Endothelial cell of umbilical vein (primary cell): Measurements from ENCODE around the gene PI4KA. TPM values are rescaled to one million over a fixed set of nuclear protein-coding genes. Genes with fewer than 3 reads are reported as not detected.
"Not testable (repeated sequence)": the region's sequence is repeated elsewhere in the genome, so short reads cannot be mapped to it uniquely, and the experiment has no call there.

Source experiments
- BruUV-seq: library from RNA; stranded (reverse); fragments of 400-500 nt; replicated peaks from 2 replicates; lab custom pipeline; 2021; lab: Mats Ljungman, UMichigan
- CTCF ChIA-PET: fragments of 300-600, 350-600 bp; sonication (Branson Sonifier 250); formaldehyde crosslinking; loops from one replicate; lab custom pipeline; 2021; ENCODE audit warnings: antibody characterized with exemption, inconsistent platforms; lab: Charles Lee
- POLR2A ChIA-PET: fragments of 300-600, 350-600 bp; sonication (Branson Sonifier 250); formaldehyde crosslinking; loops from one replicate; lab custom pipeline; 2021; ENCODE audit warnings: antibody characterized with exemption, inconsistent platforms; lab: Charles Lee
- DNase-seq: peaks from one replicate; pipeline ENCODE4 v3.0.0-alpha.2; 2011; ENCODE audit warnings: low read depth, low spot score
- FAIRE-seq: peaks from 2 replicates; lab custom pipeline; 2011; peaks lifted over from hg19 to GRCh38; lab: Jason Lieb, UNC
- H2AFZ ChIP-seq: 2 replicates; pipeline ENCODE4 v1.6.0; 2012; ENCODE audit warnings: low read depth, low read length, control low read depth, inconsistent platforms
- H3K27ac ChIP-seq: 2 replicates; pipeline ENCODE4 v1.5.1; 2011; ENCODE audit warnings: low read depth, mild to moderate bottlenecking, control low read depth, low read length, moderate library complexity; ENCODE audit not compliant: insufficient read depth
- H3K27me3 ChIP-seq, 2 experiments: 2 replicates each; pipeline versions ENCODE4 v1.6.0 to v1.6.1; 2011; ENCODE audit warnings: low read length in 2 of 2, mixed read lengths in 1 of 2; ENCODE audit not compliant: control insufficient read depth in 2 of 2, insufficient read depth in 2 of 2
- H3K36me3 ChIP-seq, 2 experiments: 2 replicates in 1 of 2; 3 replicates in 1 of 2; pipeline ENCODE4 v1.5.1; 2011; ENCODE audit warnings: low read length in 2 of 2, mild to moderate bottlenecking in 1 of 2, moderate library complexity in 1 of 2; ENCODE audit not compliant: control insufficient read depth in 2 of 2, insufficient read depth in 2 of 2; ENCODE audit errors: extremely low read depth in 1 of 2
- H3K4me1 ChIP-seq: 3 replicates; pipeline ENCODE4 v1.5.1; 2011; ENCODE audit warnings: mild to moderate bottlenecking, low read length; ENCODE audit not compliant: control insufficient read depth, insufficient read depth; ENCODE audit errors: extremely low read depth
- H3K4me2 ChIP-seq: 2 replicates; pipeline ENCODE4 v1.6.1; 2011; ENCODE audit warnings: low read length, control low read depth, mixed read lengths; ENCODE audit not compliant: insufficient read depth
- H3K4me3 ChIP-seq, 3 experiments: fragments of 200-600 bp in 1 of 3; sonication (generic), shearing (Covaris generic) in 1 of 3; replicated peaks in 1 of 3; 2 replicates each; pipeline ENCODE4 v1.5.1; 2011 to 2016; ENCODE audit warnings: control low read depth in 3 of 3, low read length in 3 of 3, mild to moderate bottlenecking in 2 of 3, inconsistent platforms in 1 of 3, low read depth in 1 of 3, moderate library complexity in 1 of 3; ENCODE audit not compliant: insufficient read depth in 1 of 3
- H3K79me2 ChIP-seq: 2 replicates; pipeline ENCODE4 v1.6.0; 2012; ENCODE audit warnings: low read length, inconsistent platforms; ENCODE audit not compliant: control insufficient read depth, insufficient read depth
- H3K9ac ChIP-seq: replicated peaks from 2 replicates; pipeline ENCODE3; 2011; ENCODE audit warnings: low read length, control low read depth; ENCODE audit not compliant: insufficient read depth; ENCODE audit errors: extremely low read depth
- H3K9me1 ChIP-seq: replicated peaks from 3 replicates; pipeline ENCODE4 v1.6.0; 2011; ENCODE audit warnings: mild to moderate bottlenecking, low read length; ENCODE audit not compliant: control insufficient read depth, insufficient read depth; ENCODE audit errors: extremely low read depth
- H3K9me3 ChIP-seq: replicated peaks from 2 replicates; pipeline ENCODE4 v1.5.1; 2012; ENCODE audit warnings: low read length, inconsistent platforms; ENCODE audit not compliant: control insufficient read depth, insufficient read depth
- H4K20me1 ChIP-seq: replicated peaks from 2 replicates; pipeline ENCODE3; 2011; ENCODE audit warnings: mild to moderate bottlenecking, low read length; ENCODE audit not compliant: control insufficient read depth, insufficient read depth; ENCODE audit errors: extremely low read depth
- FOS ChIP-seq: IDR thresholded peaks from 2 replicates; pipeline ENCODE4 v1.6.1; 2011; ENCODE audit warnings: mild to moderate bottlenecking, low read length, moderate library complexity, borderline replicate concordance; ENCODE audit not compliant: insufficient read depth
- POLR2AphosphoS5 ChIP-seq: IDR thresholded peaks from 2 replicates; pipeline ENCODE4 v1.6.1; 2012; ENCODE audit warnings: low read depth, mild to moderate bottlenecking, control low read depth, low read length, moderate library complexity; ENCODE audit not compliant: insufficient read depth
- dilution Hi-C: fragments of 300-500 bp; cut with MboI; formaldehyde crosslinking; loops from one replicate; pipeline ENCODE4 v1.15.0; 2019; ENCODE audit warnings: low sequenced_read_pairs; ENCODE audit not compliant: extremely low pct_ligation_motif_present
- intact Hi-C: fragments of 100-400 bp; cut with micrococcal nuclease; formaldehyde crosslinking; loops from one replicate; pipeline ENCODE4 v1.10.0; 2022
- polyA plus RNA-seq, 4 experiments: library from polyadenylated mRNA; depleted of rRNA in 3 of 4; stranded (reverse) in 3 of 4; unstranded in 1 of 4; fragments of >200 nt; gene quantifications; 2 replicates each; pipeline versions ENCODE4 v1.2.1 to v1.2.3, GENCODE V29; 2011 to 2012; ENCODE audit warnings: missing spikeins in 1 of 4
- total RNA-seq: library from RNA; stranded (reverse); gene quantifications from 2 replicates; pipeline ENCODE4 v1.2.3, GENCODE V29; 2021
- TF ChIP-seq, protein P1 (sequence below), 2 donors: IDR thresholded peaks; 1 replicate in 1 of 2; 2 replicates in 1 of 2; pipeline ENCODE4 v1.5.1; 2011; ENCODE audit warnings: low read length in 2 of 2, mild to moderate bottlenecking in 2 of 2, moderate library complexity in 2 of 2, control low read depth in 1 of 2, inconsistent platforms in 1 of 2, low read depth in 1 of 2; ENCODE audit not compliant: insufficient read depth in 1 of 2; ENCODE audit errors: extremely low read depth in 1 of 2

The PI4KA gene
- total and polyA plus RNA-seq, 2 donors (not counting 3 experiments of a cell fraction or from before 2014, with no cell fraction given) = 28.9 to 56.4 TPM

DNA sequence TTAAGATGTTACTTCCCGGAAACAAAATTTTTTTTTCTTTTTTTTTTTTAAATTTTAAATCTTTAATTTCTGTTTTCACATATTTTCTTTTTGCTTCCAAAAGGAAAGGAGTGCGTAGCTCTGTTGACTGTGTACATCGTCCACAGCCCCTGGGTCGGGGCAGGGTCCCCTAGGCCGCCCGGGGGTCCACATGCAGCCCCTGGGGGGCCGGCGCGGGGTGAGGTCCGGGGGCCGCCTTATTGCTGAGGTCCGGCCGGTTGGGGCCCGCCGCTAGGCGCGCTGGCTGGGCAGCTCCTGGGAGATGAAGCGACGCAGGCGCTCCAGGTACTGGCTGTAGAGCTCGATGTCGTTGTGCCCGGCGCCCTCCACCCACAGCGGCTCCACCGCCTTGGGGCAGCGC lies 191.1 kb downstream of the PI4KA start:
- H3K9ac ChIP-seq, H3K4me2 ChIP-seq, H3K9me1 ChIP-seq, H2AFZ ChIP-seq, DNase-seq, H3K9me3 ChIP-seq, POLR2A ChIA-PET, BruUV-seq, H3K27ac ChIP-seq, H3K79me2 ChIP-seq, intact Hi-C loops, H3K4me1 ChIP-seq, H3K36me3 ChIP-seq, H4K20me1 ChIP-seq, dilution Hi-C loops, CTCF ChIA-PET, FAIRE-seq, H3K4me3 ChIP-seq: not testable (repeated sequence)
- peaks cover 4 to 19% of the 10 kb centered on the region in 2 experiments for H3K27me3 ChIP-seq

DNA sequence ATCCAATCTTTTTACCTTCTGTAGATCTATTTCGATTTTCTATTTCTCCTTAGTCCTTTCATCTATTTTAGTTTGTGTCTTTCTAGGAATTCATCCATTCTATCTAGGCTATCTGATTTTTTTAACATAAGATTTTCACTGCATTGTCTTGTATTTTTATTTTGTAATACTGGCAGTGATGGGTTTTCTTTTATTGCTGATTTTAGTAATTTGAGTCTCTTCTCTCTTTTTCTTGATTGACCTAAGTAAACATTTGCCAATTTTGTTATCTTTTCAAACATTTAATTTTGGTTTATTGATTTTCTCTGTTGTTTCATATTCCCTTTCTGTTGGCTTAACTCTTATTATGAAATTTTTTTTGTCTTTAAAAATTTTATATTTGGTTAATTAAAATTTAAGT lies 192.1 kb downstream of the PI4KA start:
- no peaks in the 10 kb centered on the region for H3K36me3 ChIP-seq
- H3K79me2 ChIP-seq = no peaks in the 10 kb centered on the region
- H3K4me2 ChIP-seq = no peak overlapping the region
- TF ChIP-seq, protein P1, sequence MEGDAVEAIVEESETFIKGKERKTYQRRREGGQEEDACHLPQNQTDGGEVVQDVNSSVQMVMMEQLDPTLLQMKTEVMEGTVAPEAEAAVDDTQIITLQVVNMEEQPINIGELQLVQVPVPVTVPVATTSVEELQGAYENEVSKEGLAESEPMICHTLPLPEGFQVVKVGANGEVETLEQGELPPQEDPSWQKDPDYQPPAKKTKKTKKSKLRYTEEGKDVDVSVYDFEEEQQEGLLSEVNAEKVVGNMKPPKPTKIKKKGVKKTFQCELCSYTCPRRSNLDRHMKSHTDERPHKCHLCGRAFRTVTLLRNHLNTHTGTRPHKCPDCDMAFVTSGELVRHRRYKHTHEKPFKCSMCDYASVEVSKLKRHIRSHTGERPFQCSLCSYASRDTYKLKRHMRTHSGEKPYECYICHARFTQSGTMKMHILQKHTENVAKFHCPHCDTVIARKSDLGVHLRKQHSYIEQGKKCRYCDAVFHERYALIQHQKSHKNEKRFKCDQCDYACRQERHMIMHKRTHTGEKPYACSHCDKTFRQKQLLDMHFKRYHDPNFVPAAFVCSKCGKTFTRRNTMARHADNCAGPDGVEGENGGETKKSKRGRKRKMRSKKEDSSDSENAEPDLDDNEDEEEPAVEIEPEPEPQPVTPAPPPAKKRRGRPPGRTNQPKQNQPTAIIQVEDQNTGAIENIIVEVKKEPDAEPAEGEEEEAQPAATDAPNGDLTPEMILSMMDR (IDR thresholded peaks at IDR 0.05; ENCODE audit: extremely low read depth in 1 of 2, insufficient read depth in 1 of 2, low read depth in 1 of 2, low read length in 2 of 2) = no peak
- TF ChIP-seq FOS = no peak
- TF ChIP-seq POLR2AphosphoS5 = no peak
- no peaks in the 10 kb centered on the region for H3K4me1 ChIP-seq
- no peaks in the 10 kb centered on the region for H3K9me1 ChIP-seq
- no peaks in the 10 kb centered on the region for H3K9me3 ChIP-seq
- H4K20me1 ChIP-seq = no peaks in the 10 kb centered on the region
- no peak overlapping the region for H3K4me3 ChIP-seq
- CTCF ChIA-PET = no interaction called here
- no peak for DNase-seq
- no peak overlapping the region for H3K27ac ChIP-seq
- peaks cover 0 to 10% of the 10 kb centered on the region in 2 experiments for H3K27me3 ChIP-seq
- intact Hi-C loops = no loop called here
- BruUV-seq = no TSS peak
- no peak for FAIRE-seq
- H3K9ac ChIP-seq = no peak overlapping the region
- no peak overlapping the region for H2AFZ ChIP-seq
- dilution Hi-C loops = no loop called here
- POLR2A ChIA-PET = no interaction called here
